Aortic smooth muscle cell (primary cell): ENCODE data around the gene CSRP3. TPM values are rescaled to one million over a fixed set of nuclear protein-coding genes. Genes with fewer than 3 reads are reported as not detected.

ENCODE experiments used
- total RNA-seq: library from RNA; depleted of rRNA; stranded (reverse); fragments of >200 nt; gene quantifications from 2 replicates; pipeline ENCODE4 v1.2.3, GENCODE V29; 2014

CSRP3 gene
- 0.19 TPM in 1 of 2 replicates, not detected in the other for total RNA-seq

DNA sequence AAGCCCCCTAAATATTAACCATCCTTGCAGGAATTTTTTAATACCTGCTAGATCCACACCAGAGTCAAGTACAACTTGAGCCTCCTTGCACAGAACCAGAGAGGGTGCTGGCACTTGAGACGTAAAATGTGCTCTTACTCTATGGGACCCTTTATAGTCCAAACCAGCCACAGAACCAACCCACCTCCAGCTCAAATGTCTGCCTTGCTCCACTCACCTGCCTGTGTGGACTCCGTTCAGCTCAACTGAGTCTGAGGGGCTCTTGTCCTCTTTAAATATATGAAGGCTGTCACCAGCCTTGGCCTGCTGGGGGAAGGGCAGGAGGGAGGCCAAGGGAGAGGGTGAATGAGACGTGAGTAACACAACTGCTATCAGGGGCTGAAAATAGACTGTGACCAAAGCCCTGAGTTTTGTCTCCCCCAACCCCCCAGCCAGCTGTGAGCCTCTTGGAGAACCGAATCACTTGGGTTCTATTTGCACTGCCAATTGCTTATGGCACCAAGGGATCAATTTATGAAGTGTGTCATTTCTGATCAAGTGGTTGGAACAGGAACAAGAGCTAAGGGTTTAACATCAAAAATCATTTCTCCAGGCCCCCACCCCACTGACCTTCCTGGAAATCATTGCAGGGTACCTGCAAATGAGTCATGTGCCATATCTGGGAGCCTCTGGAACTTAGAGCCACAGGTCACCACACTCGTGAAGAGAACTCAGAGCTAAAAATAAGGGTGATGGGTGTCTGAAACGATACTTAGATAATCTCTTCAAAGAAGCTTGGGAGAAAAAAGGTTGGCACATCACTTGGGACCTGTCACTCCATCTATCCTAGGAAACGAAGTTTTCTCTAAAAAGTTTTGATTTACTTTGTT lies at the start of gene CSRP3:
Gene CSRP3, minus strand, starts transcription at position 247 of the 869 bp plus-strand sequence. CDS start 9,535 bp downstream, outside the sequence.

DNA sequence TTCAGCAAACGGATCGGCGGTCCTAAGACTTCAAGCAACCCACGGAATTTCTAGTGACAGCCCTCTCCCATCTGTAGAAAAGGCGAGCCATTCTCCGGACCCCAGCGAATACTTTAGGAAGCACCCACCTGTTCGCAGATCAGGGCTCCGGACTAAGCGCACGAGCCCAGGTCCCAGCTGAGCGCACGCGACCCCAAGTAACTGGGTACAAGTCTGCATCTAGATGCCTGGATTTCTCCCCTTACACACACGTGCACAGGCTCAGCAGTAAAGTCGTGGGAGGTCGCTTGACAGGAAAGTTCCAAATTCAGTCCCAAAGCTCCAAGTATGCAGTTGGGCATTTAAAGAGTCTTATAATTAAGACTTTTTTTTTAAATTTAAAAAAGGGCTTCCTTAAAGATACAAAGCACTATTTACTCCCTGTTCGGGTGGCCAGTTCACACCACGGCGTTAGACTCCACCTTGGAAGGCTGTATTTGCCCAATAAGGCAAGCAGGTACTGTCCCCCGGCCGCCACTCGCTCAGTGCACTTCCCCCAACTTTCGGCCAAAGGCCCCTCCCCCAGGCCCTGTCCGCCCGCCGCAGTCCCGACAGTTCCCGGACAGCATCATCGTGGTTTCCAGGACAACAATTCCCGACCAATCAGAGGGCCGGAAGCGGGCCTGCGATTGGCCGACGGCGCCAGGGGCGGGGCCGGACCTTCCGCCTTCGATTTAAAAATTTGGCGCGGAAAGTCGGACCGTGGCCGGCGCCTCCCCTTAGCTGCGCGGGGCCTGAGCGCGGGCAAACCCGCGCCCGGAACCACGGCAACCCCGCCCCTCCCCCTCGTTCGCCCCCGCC lies 38.9 kb upstream of the CSRP3 start, which contains the start of gene E2F8:
Gene E2F8, minus strand, starts transcription at position 526 of the 840 bp plus-strand sequence. CDS start 824 bp downstream, outside the sequence.

Other genes starting within 250 kb of the CSRP3 start
- gene MRGPRX2, start 141.3 kb downstream of the CSRP3 start, total RNA-seq = not detected in 2 replicates
- gene ZDHHC13, start 84.8 kb downstream of the CSRP3 start, total RNA-seq = 13.9 and 14.2 TPM in 2 replicates
- gene E2F8, start 39.0 kb upstream of the CSRP3 start, total RNA-seq = 0.56 and 0.79 TPM in 2 replicates